ENCODE data around the gene SPG7.

GRCh38 chr16:89555780-89556179, 47.6 kb downstream of the SPG7 start:
- TF ChIP-seq CTCF (IDR thresholded peaks at IDR 0.05) (no peak), POLR2AphosphoS5 (IDR thresholded peaks at IDR 0.05; ENCODE audit: low read depth, low read length) (no peak)
